Measurements from ENCODE around the gene FDXACB1.

The FDXACB1 gene

GRCh38 chr11:111836162-111836561 lies 42.8 kb downstream of the FDXACB1 start:
- no peaks in the 10 kb centered on the region for H3K27me3 ChIP-seq (ENCODE audit: control insufficient read depth, insufficient read depth, low read length)
- H3K9ac ChIP-seq (ENCODE audit: low read length), result no peak overlapping the region
- no peaks in the 10 kb centered on the region for H3K36me3 ChIP-seq (ENCODE audit: control insufficient read depth, insufficient read depth, low read length)
- no peaks in the 10 kb centered on the region for H3K9me3 ChIP-seq (ENCODE audit: control insufficient read depth, low read length)
- no peak overlapping the region for H3K4me3 ChIP-seq (ENCODE audit: low read length)
- peaks cover 1% of the 10 kb centered on the region for H3K4me1 ChIP-seq (ENCODE audit: control insufficient read depth, insufficient read depth, low read length)

GRCh38 chr11:111835665-111836064 lies 43.3 kb downstream of the FDXACB1 start:
- Histone ChIP-seq H3K36me3 (ENCODE audit: control insufficient read depth, insufficient read depth, low read length) (no peaks in the 10 kb centered on the region), H3K27me3 (ENCODE audit: control insufficient read depth, insufficient read depth, low read length) (no peaks in the 10 kb centered on the region), H3K4me1 (ENCODE audit: control insufficient read depth, insufficient read depth, low read length) (no peaks in the 10 kb centered on the region), H3K9ac (ENCODE audit: low read length) (no peak overlapping the region), H3K4me3 (ENCODE audit: low read length) (no peak overlapping the region), H3K9me3 (ENCODE audit: control insufficient read depth, low read length) (no peaks in the 10 kb centered on the region)

GRCh38 chr11:111834432-111835163 lies 44.4 kb downstream of the FDXACB1 start:
- Histone ChIP-seq H3K4me3 (ENCODE audit: low read length) (no peak overlapping the region), H3K27me3 (ENCODE audit: control insufficient read depth, insufficient read depth, low read length) (no peaks in the 10 kb centered on the region), H3K9me3 (ENCODE audit: control insufficient read depth, low read length) (no peaks in the 10 kb centered on the region), H3K4me1 (ENCODE audit: control insufficient read depth, insufficient read depth, low read length) (no peaks in the 10 kb centered on the region), H3K36me3 (ENCODE audit: control insufficient read depth, insufficient read depth, low read length) (no peaks in the 10 kb centered on the region), H3K9ac (ENCODE audit: low read length) (no peak overlapping the region)

GRCh38 chr11:111833524-111833923 lies 45.4 kb downstream of the FDXACB1 start:
- H3K36me3 ChIP-seq (ENCODE audit: control insufficient read depth, insufficient read depth, low read length), result no peaks in the 10 kb centered on the region
- H3K4me3 ChIP-seq (ENCODE audit: low read length), result no peak overlapping the region
- H3K9ac ChIP-seq (ENCODE audit: low read length), result no peak overlapping the region
- no peaks in the 10 kb centered on the region for H3K4me1 ChIP-seq (ENCODE audit: control insufficient read depth, insufficient read depth, low read length)
- no peaks in the 10 kb centered on the region for H3K27me3 ChIP-seq (ENCODE audit: control insufficient read depth, insufficient read depth, low read length)
- no peaks in the 10 kb centered on the region for H3K9me3 ChIP-seq (ENCODE audit: control insufficient read depth, low read length)

- Histone ChIP-seq H3K4me1 (ENCODE audit: control insufficient read depth, insufficient read depth, low read length) (no peaks in the 10 kb centered on the region), H3K27me3 (ENCODE audit: control insufficient read depth, insufficient read depth, low read length) (no peaks in the 10 kb centered on the region), H3K9ac (ENCODE audit: low read length) (no peak overlapping the region), H3K9me3 (ENCODE audit: control insufficient read depth, low read length) (no peaks in the 10 kb centered on the region), H3K36me3 (ENCODE audit: control insufficient read depth, insufficient read depth, low read length) (no peaks in the 10 kb centered on the region), H3K4me3 (ENCODE audit: low read length) (no peak overlapping the region)
Measured at GRCh38 chr11:111829185-111829968, 49.6 kb downstream of the FDXACB1 start.

- H3K36me3 ChIP-seq (ENCODE audit: control insufficient read depth, insufficient read depth, low read length), result peaks cover 2% of the 10 kb centered on the region
- H3K27me3 ChIP-seq (ENCODE audit: control insufficient read depth, insufficient read depth, low read length), result no peaks in the 10 kb centered on the region
- no peak overlapping the region for H3K4me3 ChIP-seq (ENCODE audit: low read length)
- H3K9me3 ChIP-seq (ENCODE audit: control insufficient read depth, low read length), result no peaks in the 10 kb centered on the region
- no peaks in the 10 kb centered on the region for H3K4me1 ChIP-seq (ENCODE audit: control insufficient read depth, insufficient read depth, low read length)
- no peak overlapping the region for H3K9ac ChIP-seq (ENCODE audit: low read length)
Measured at GRCh38 chr11:111826322-111826950, 52.5 kb downstream of the FDXACB1 start.
